DOHH2 (cell line): Measurements from ENCODE around the gene FPR3.

ENCODE experiments used
- EZH2phosphoT487 ChIP-seq: fragments of 200-600 bp; sonication (generic); IDR thresholded peaks from 2 replicates; pipeline ENCODE4 v1.6.1; 2017; ENCODE audit warnings: borderline replicate concordance, mild to moderate bottlenecking, antibody characterized with exemption, low read length, moderate library complexity, mixed read lengths
- TF ChIP-seq, protein P1 (sequence below): fragments of 200-600 bp; sonication (generic); IDR thresholded peaks from one replicate; pipeline ENCODE4 v1.5.1; 2014; ENCODE audit warnings: antibody characterized with exemption, mild to moderate bottlenecking, low read depth, low read length; ENCODE audit not compliant: poor library complexity, severe bottlenecking

DNA sequence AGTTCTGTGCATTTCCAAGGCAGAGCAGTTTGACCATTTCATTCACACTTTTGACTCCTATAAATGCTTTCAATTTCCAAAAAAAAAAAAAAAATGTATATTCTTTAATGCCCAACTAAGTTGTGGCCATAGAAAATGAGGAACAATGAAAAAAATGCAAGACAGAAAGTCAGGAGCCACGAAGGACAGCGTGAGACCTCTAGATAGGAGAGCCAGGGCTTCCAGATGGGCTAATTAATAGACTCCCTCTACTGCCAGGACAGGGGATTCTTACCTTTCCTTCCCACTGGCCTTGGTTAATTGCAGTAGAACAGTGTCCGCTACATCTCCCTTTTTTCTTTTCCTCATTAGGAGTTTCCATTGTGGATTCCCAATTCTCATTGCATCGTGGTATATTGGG, 8.6 kb downstream of the FPR3 start:
- TF ChIP-seq, protein P1, sequence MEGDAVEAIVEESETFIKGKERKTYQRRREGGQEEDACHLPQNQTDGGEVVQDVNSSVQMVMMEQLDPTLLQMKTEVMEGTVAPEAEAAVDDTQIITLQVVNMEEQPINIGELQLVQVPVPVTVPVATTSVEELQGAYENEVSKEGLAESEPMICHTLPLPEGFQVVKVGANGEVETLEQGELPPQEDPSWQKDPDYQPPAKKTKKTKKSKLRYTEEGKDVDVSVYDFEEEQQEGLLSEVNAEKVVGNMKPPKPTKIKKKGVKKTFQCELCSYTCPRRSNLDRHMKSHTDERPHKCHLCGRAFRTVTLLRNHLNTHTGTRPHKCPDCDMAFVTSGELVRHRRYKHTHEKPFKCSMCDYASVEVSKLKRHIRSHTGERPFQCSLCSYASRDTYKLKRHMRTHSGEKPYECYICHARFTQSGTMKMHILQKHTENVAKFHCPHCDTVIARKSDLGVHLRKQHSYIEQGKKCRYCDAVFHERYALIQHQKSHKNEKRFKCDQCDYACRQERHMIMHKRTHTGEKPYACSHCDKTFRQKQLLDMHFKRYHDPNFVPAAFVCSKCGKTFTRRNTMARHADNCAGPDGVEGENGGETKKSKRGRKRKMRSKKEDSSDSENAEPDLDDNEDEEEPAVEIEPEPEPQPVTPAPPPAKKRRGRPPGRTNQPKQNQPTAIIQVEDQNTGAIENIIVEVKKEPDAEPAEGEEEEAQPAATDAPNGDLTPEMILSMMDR: no peak
- no peak for TF ChIP-seq EZH2phosphoT487
